Left renal pelvis (tissue), 4 donors: ENCODE measurements around the gene PRAMEF11. TPM values are rescaled to one million over a fixed set of nuclear protein-coding genes. Genes with fewer than 3 reads are reported as not detected.
"Not testable (repeated sequence)": the region's sequence is repeated elsewhere in the genome, so short reads cannot be mapped to it uniquely, and the experiment has no call there.

ENCODE experiments used
- DNase-seq, 4 donors: peaks; one replicate each; pipeline ENCODE4 v3.0.0-alpha.2; 2013; ENCODE audit warnings: low read depth in 4 of 4, low spot score in 3 of 4
- polyA plus RNA-seq, 4 donors: library from polyadenylated mRNA; unstranded; fragments of 120-200 nt; gene quantifications; one replicate each; pipeline ENCODE4 v1.2.1, GENCODE V29; 2013; ENCODE audit not compliant: insufficient read length in 4 of 4

Gene PRAMEF11
- not detected for polyA plus RNA-seq

GRCh38 chr1:12831310-12831709 is at the start of gene PRAMEF11:
Gene PRAMEF11, minus strand, starts transcription at chr1:12831410. Its CDS starts 2,621 bp downstream, at chr1:12828789.
- DNase-seq = not testable (repeated sequence)

GRCh38 chr1:12878453-12878852 is 47.2 kb upstream of the PRAMEF11 start:
- DNase-seq = not testable (repeated sequence)

- not testable (repeated sequence) for DNase-seq
These were observed 32.1 kb upstream of the PRAMEF11 start for GRCh38 chr1:12863131-12863880.

- not testable (repeated sequence) for DNase-seq
These were observed 25.6 kb upstream of the PRAMEF11 start, which contains the start of gene PRAMEF2 for GRCh38 chr1:12856786-12857185. Gene PRAMEF2, plus strand, starts transcription at chr1:12857086. Its CDS starts 1,924 bp downstream, at chr1:12859010.

GRCh38 chr1:12851779-12852178 is 20.6 kb upstream of the PRAMEF11 start:
- no peak for DNase-seq

- DNase-seq = not testable (repeated sequence)
These were observed 17.4 kb upstream of the PRAMEF11 start, which contains the start of gene HNRNPCL1 for GRCh38 chr1:12848620-12849019. Gene HNRNPCL1, minus strand, starts transcription at chr1:12848720. Its CDS starts 431 bp downstream, at chr1:12848289.

GRCh38 chr1:12833251-12833650 is 2.0 kb upstream of the PRAMEF11 start:
- not testable (repeated sequence) for DNase-seq

GRCh38 chr1:12819061-12819460 is 12.1 kb downstream of the PRAMEF11 start:
- DNase-seq = not testable (repeated sequence)

GRCh38 chr1:12811409-12811784 is 19.8 kb downstream of the PRAMEF11 start:
- DNase-seq = no peak

- no peak for DNase-seq
These were observed 20.4 kb downstream of the PRAMEF11 start for GRCh38 chr1:12810691-12811408.

GRCh38 chr1:12809933-12810332 is 21.3 kb downstream of the PRAMEF11 start:
- no peak for DNase-seq

- no peak for DNase-seq
These were observed 31.5 kb downstream of the PRAMEF11 start for GRCh38 chr1:12799730-12800129.

- DNase-seq = no peak
These were observed 32.3 kb downstream of the PRAMEF11 start for GRCh38 chr1:12798911-12799310.

- DNase-seq = not testable (repeated sequence)
These were observed 40.1 kb downstream of the PRAMEF11 start, which contains the start of gene PRAMEF1 for GRCh38 chr1:12791097-12791496. Gene PRAMEF1, plus strand, starts transcription at chr1:12791397. Its CDS starts 1,831 bp downstream, at chr1:12793228.

- not testable (repeated sequence) for DNase-seq
These were observed 46.5 kb downstream of the PRAMEF11 start for GRCh38 chr1:12784729-12785128.

- not testable (repeated sequence) for DNase-seq
These were observed 47.4 kb downstream of the PRAMEF11 start for GRCh38 chr1:12783783-12784182.

GRCh38 chr1:12781488-12781887 is 49.7 kb downstream of the PRAMEF11 start:
- not testable (repeated sequence) for DNase-seq

- no peak for DNase-seq
These were observed 52.3 kb downstream of the PRAMEF11 start for GRCh38 chr1:12778907-12779306.

GRCh38 chr1:12778061-12778460 is 53.1 kb downstream of the PRAMEF11 start:
- no peak for DNase-seq

- DNase-seq = no peak
These were observed 54.2 kb downstream of the PRAMEF11 start for GRCh38 chr1:12776801-12777557.

- no peak for DNase-seq
These were observed 55.8 kb downstream of the PRAMEF11 start for GRCh38 chr1:12775443-12775842.
